PC-9 (cell line): ENCODE data around the gene KTN1.

Experiments
- CTCF ChIP-seq: fragments of 200-600 bp; sonication (generic); conservative IDR thresholded peaks from 2 replicates; pipeline ENCODE4 v1.6.1; 2017; ENCODE audit warnings: mixed run types, antibody characterized with exemption, mild to moderate bottlenecking, moderate library complexity
- EZH2 ChIP-seq: fragments of 200-600 bp; sonication (generic); IDR thresholded peaks from 2 replicates; pipeline ENCODE4 v1.8.0; 2017; ENCODE audit warnings: antibody characterized with exemption, low read depth

- TF ChIP-seq CTCF (no peak), EZH2 (no peak)
Observed at GRCh38 chr14:55624913-55625312, 44.9 kb downstream of the KTN1 start.
